ENCODE measurements around the gene GRIK2.

Gene GRIK2

DNA sequence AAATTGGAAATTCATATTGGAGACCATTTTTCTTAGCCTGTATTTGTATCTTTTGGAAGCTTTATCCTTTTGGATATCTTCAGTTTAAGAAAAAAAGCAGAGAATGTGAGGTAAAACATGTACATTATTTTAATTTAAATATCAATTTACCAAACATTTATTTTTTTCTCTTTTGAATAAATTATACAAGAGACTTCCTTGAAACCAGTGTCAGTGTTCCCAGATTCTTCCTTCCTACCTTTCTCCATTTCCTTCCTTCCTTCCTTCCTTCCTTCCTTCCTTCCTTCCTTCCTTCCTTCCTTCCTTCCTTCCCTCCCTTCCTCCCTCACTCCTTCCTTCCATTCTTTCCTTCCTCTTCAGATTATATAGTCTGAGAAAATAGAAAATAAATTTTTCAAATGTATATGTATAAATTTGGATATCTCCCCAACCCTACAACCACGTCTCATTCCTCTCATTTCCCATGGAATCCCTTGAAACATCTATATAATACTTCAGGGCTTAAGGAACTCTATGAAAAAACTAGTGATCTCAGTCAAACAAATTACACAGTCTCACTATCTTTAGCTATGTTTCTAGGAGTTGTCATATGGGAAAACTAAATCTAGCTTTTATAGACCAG lies 528.4 kb downstream of the GRIK2 start:
- no peak for DNase-seq

GRCh38 chr6:101926149-101926925 lies 532.8 kb downstream of the GRIK2 start:
- DNase-seq = no peak

- DNase-seq = no peak
Measured at GRCh38 chr6:101931766-101932165, 538.3 kb downstream of the GRIK2 start.

DNA sequence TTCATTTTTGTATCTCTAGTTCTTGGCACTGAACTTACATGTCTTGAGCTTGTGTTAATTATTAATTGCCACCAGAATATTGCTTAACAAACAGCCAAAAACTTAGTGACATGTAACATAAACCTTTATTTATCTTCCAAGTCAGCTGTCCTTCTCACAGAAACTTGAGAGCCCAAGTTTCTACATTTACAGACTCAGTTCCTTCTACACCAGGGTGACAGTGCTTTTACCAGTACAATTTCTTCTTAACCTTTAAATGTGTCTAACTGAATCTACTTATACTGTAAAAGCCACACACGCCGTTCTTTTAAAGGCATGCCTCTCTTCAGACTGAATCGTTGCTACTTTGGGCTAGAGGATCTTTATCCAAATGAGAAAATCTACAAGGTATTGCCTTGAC lies 539.2 kb downstream of the GRIK2 start:
- no peak for DNase-seq

DNA sequence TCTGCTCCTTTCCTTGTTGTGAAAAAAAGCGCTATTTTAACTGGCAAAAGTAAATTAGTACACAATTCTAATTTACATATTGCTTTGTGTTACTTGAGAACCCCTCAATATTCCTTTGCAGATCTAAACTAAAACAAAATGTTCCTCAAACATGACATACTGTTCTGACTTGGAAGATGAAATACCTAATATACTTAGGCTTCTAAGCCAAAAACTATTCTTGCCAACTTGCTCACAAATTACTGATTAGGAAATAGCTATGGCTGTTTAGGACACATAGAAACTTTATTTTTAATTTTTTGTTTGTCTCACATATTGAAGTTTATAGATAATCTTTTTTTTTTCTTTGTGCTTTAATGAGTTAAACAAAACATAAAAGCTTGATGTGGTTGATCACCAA lies 542.2 kb downstream of the GRIK2 start:
- DNase-seq = no peak

DNA sequence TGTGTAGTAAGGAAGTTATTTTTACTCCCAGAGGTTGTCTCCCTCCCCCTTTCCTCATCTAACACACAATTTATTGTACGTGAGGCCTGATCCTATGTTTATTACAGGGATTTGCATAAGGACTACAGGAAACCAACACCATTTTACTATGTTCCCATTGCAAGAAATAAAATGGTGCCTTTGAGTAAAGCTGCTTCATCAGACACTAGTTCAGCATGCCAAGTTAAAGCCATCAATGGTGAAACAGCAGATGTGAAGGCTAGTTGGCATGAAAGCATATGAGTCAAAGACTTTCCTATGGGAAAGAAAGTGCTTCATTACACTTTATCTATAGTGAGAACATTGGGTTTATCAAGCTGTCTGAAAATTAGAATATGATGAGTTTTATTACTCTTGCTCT lies 543.0 kb downstream of the GRIK2 start:
- DNase-seq = no peak

DNA sequence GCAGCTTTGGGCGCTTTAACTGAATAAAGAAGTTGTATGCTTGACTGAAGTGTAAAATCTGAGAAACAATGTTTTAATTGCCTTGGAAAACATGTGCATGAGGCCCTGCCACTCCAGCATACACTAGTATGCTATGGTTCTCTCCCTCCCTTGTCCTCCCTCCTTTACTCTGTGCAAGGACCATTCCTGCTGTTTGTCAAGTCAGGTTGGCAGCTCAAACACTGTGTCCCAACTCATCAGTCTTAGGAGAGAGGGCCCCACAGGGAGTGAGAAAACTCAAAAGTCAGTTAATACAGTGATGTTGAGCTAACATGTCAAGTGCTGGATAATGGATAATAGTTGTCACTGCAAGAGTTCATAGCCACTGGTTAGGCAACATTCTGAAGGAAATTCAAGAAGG lies 543.6 kb downstream of the GRIK2 start:
- no peak for DNase-seq

DNA sequence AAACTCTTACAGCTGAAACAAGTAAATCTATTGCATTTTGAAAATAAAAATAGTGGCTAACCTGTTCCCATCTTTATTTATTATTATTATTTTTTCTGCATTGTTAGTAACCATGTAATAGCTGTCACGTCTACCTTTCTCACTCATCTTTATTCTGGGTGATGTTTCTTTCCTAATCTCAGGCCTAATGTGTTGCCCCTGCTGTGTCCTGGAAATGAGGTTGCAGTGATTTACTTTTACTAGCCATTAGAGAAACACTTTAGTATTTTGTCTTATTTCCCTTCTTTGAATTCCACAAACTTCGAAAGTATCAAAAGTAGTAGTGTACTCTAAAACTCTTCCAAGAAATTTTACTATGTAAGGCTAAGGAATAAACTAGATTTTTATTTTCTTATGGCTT lies 546.9 kb downstream of the GRIK2 start:
- no peak for DNase-seq

DNA sequence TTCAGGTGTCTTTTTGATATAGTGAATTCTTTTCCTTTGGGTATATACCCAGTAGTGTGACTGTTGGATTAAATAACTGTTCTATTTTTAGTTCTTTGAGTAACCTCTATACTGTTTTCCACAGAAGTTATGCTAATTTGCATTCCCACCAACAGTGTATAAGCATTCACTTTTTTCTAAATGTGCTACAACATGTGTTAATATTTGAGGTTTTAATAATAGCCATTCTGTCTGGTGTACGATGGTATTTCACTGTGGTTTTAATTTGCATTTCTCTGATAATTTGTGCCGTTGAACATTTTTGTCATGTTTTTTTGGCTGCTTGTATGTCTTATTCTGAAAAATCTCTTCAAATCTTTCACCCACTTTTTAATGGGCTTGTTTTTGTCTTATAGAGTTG lies 563.5 kb downstream of the GRIK2 start:
- DNase-seq = no peak

DNA sequence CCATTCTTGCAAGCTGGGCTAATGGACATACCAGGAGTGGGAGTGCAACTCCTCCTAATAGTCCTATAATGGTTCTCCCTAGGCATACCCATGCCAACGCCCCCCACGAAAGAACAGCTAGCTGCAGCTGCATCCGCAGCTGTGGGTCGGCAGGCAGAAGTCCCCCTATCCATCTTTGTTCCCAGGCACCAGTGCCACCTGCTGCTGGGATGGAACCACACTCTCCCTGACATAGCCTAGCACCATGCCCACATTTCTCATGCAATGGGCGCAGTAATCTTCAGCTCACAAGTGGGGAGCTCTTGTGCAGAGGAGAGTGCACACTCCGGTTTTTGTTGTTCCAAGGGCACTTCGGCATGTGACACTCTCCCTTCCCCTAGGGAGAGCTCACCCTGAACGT lies 567.8 kb downstream of the GRIK2 start:
- DNase-seq = no peak

DNA sequence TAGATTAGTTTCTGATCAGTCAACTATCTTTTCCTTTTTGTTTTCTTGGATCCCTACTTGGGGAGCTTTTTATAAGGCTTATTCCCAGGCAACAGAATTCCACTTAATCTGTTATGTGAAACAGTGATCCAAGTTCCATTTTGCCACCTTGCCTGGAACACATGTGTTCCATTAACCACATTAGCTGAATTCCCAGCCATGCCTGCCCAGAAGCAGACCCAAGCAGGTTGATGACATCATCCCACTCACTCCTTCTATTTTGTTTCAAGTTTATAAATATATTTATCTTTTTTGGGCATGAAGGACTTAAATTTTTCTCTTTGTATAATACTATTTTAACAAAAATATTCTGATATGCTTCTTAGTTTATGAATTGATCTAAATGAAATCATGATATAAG lies 587.4 kb downstream of the GRIK2 start:
- DNase-seq = no peak

DNA sequence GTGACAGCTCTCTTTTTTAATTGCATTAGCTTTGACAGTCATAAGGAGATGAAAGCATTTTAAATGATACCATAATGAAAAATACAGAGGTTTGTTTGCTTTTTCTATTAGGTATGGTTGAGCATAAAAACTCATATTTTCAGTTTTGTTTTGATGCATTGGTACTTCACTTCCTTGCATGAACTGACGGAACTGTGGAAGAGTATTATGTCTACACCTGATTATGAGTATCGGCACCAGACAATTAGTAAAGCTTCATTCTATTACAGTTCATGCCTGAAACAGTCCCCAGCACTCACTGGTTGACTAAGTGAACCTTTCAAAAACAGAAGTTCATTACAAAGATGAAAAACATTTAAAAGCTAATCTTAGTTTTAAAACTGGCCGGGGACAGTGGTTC lies 593.0 kb downstream of the GRIK2 start:
- DNase-seq = no peak

GRCh38 chr6:101992286-101992685 lies 598.8 kb downstream of the GRIK2 start:
- DNase-seq = no peak

DNA sequence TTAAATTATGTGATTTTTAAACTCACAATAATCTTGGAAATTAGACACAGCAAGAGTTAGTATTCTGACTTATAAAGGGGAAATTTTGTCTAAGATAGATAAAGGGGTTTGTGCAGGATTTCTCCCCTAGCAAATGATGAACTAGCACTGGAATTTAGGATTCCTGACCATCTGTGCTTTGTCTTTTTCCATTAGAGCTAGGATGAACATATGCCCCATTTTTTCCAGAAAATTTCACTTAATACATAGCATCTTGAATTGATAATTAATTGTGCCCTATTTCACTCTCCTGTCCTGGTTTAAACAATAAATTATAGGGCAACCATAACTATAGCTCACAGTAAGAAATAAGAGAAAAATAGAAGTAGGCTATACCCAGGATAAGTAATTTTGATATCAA lies 601.0 kb downstream of the GRIK2 start:
- DNase-seq = no peak

DNA sequence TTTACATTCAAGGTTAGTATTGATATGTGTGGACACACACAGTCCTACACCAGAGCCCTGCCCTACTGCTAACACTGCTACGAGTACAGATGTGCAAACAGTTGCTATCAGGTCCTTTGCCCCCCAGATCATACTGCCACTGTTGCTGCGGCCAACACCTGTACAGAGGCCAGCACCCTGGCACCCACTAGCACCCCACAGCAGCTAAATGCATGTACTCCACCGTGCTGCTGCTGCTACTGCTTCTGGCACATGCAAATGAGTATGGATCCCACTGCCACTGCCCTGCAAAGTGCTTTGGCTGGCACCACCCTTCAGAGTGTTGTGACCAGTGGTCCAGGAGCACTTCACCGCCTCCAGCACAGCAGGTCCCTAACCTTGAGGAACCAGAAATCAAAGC lies 621.9 kb downstream of the GRIK2 start:
- no peak for DNase-seq

- DNase-seq = no peak
Measured at GRCh38 chr6:102022281-102022680, 628.8 kb downstream of the GRIK2 start.

GRCh38 chr6:102022803-102023202 lies 629.3 kb downstream of the GRIK2 start:
- no peak for DNase-seq

DNA sequence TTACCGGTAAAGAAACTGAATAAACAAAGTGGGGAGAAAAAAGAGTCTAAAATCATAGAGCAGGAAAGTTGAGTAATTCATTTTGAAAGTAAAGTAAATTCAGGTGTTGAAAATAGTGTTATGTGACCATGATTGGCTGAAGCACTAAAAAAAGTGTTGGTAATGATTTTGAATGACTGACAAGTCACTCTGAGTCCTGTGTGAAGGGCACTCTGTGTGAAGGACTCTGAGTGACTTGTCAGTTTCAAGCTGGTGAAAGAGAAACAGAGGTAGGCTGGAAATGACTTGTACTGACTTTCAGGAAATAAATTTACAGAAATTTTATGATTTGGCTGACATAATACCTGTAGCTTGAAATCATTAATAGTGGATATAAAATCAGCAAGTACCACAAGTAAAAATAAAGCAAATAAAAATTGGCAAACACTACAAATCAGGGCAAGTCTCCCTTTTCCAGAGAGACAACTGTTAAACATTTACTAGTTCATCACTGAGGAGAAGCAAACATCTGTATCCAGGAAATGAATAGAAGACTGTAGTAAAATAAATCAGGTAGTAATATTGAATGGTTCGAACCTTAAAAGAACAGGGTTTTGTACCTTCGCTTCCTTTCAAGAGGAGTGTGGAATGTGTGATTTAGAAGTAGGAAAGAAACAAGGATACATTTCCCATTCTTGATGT lies 630.6 kb downstream of the GRIK2 start:
- no peak for DNase-seq

DNA sequence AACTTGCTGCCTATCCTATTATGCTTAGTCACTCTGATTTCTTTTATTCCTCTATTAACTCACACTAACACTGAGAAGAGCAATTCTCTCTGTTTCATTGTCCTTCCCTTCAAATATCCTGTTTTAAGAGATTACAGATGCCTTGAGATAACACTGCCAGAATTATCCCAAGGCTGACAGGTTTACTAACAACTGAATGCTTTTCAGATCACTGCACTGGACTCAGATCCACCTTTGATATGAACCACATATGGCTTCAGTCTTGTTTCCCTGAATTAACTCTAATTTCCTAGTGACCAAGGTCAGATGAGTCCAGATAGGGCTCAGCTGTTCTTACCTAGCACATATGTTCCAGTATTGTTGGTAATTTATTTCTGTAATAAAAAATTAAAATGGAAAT lies 633.1 kb downstream of the GRIK2 start:
- DNase-seq = no peak

- no peak for DNase-seq
Measured at GRCh38 chr6:102028176-102028575, 634.7 kb downstream of the GRIK2 start.

DNA sequence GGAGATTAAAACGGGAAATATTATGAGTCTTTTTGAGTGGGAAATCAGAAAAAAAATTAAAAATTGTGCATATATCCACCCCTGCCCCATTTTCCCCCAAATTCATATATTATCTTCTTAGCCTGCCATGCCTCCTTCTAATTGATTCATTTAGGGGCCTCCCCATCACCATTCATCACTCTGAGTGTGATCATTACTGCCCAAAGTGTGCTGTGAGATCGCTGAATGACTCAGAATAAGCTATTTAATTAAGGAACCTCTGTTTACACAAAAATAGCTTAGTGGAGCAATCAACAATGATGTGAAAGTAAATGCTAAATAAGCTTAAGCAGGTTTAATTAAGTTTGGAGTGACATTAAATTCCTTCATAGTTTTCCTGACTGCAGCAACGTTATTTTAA lies 645.5 kb downstream of the GRIK2 start:
- no peak for DNase-seq

DNA sequence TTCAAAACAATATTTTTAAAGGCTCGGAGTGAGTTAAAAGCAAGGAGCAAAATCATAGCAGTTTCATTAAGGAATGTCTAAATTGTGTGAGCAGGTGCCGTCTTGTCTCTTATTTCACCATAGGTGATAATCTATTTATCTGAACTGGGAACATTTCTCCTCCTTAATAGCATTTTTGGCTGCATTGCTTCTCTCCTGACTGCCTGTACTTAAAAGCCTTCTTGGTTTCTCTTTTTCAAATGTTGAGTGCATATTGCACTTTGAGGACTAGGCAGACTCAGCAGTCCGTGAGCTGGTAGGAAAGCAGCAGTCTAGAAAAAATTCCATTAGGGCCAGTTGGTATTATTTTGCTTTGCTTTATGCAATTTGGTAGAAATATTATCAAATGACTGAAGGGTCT lies 645.9 kb downstream of the GRIK2 start:
- DNase-seq = no peak

- no peak for DNase-seq
Measured at GRCh38 chr6:102051001-102051400, 657.5 kb downstream of the GRIK2 start.

- no peak for DNase-seq
Measured at GRCh38 chr6:102051720-102052119, 658.2 kb downstream of the GRIK2 start.
